HL-60 (cell line): ENCODE data around the gene ANKRD44.

ENCODE experiments used
- DNase-seq, 2 experiments: peaks; one replicate each; pipeline ENCODE4 v3.0.0-alpha.2; 2010 to 2020; ENCODE audit warnings: low read depth in 1 of 2, low spot score in 1 of 2
- H3K27ac ChIP-seq: fragments of 250-450 bp; sonication (Bioruptor Pico); replicated peaks from 2 replicates; pipeline ENCODE4 v1.5.1; 2020; ENCODE audit warnings: mild to moderate bottlenecking, moderate library complexity
- H3K27me3 ChIP-seq: fragments of 250-450 bp; sonication (Bioruptor Pico); 2 replicates; pipeline ENCODE4 v1.5.1; 2021; ENCODE audit warnings: mild to moderate bottlenecking, moderate library complexity; ENCODE audit not compliant: insufficient read depth, poor library complexity, severe bottlenecking
- H3K4me3 ChIP-seq: replicated peaks from 2 replicates; pipeline ENCODE4 v1.5.1; 2011; ENCODE audit warnings: mild to moderate bottlenecking, control low read depth, low read length; ENCODE audit not compliant: insufficient read depth
- CTCF ChIP-seq: IDR thresholded peaks from one replicate; pipeline ENCODE4 v1.5.1; 2011; ENCODE audit warnings: low read length, control low read depth, inconsistent platforms; ENCODE audit not compliant: insufficient read depth
- GABPA ChIP-seq: IDR thresholded peaks from 2 replicates; pipeline ENCODE4 v1.6.1; 2012; ENCODE audit warnings: low read depth
- POLR2AphosphoS5 ChIP-seq: IDR thresholded peaks from 2 replicates; pipeline ENCODE4 v1.6.1; 2012; ENCODE audit warnings: low read depth
- REST ChIP-seq: IDR thresholded peaks from 2 replicates; pipeline ENCODE4 v1.6.1; 2012; ENCODE audit warnings: low read depth; ENCODE audit not compliant: insufficient replicate concordance
- SPI1 ChIP-seq: IDR thresholded peaks from 2 replicates; pipeline ENCODE4 v1.6.1; 2012; ENCODE audit warnings: low read depth, mild to moderate bottlenecking, borderline replicate concordance

Gene ANKRD44

GRCh38 chr2:197229509-197230443, 80.8 kb downstream of the ANKRD44 start:
- no peak for TF ChIP-seq POLR2AphosphoS5
- TF ChIP-seq CTCF: no peak
- no peak for TF ChIP-seq GABPA
- TF ChIP-seq SPI1: peak; percentile 72; the same call in 1 of the 2 replicates
- TF ChIP-seq REST: no peak
- H3K4me3 ChIP-seq: no peak overlapping the region
- DNase-seq: no peak

GRCh38 chr2:197223451-197223850, 87.1 kb downstream of the ANKRD44 start:
- DNase-seq: no peak
- no peaks in the 10 kb centered on the region for H3K27me3 ChIP-seq
- H3K27ac ChIP-seq: no peak overlapping the region
- TF ChIP-seq SPI1 (no peak), GABPA (no peak), REST (no peak), POLR2AphosphoS5 (no peak), CTCF (no peak)
- H3K4me3 ChIP-seq: no peak overlapping the region

More at GRCh38 chr2:197229509-197230443, 80.8 kb downstream of the ANKRD44 start:
- Histone ChIP-seq H3K27ac (0 out of 2 replicates have a peak overlapping the region, but pooled peaks have one; percentile 28), H3K27me3 (no peaks in the 10 kb centered on the region)

GRCh38 chr2:197219636-197220035, 90.9 kb downstream of the ANKRD44 start:
- no peak overlapping the region for H3K27ac ChIP-seq
- no peak overlapping the region for H3K4me3 ChIP-seq
- TF ChIP-seq GABPA: no peak
- no peak for TF ChIP-seq CTCF
- no peak for TF ChIP-seq REST
- TF ChIP-seq POLR2AphosphoS5: no peak
- TF ChIP-seq SPI1: no peak

More at GRCh38 chr2:197219636-197220035, 90.9 kb downstream of the ANKRD44 start:
- no peak for DNase-seq
- H3K27me3 ChIP-seq: no peaks in the 10 kb centered on the region
